OCI-LY3 (cell line): ENCODE data around the gene ADGRA3.

Source experiments
- H2AFZ ChIP-seq: fragments of 200-600, 300-600 bp; shearing (Covaris generic); 2 replicates; pipeline ENCODE4 v1.6.0; 2014; ENCODE audit warnings: antibody characterized with exemption, low read depth, low read length
- H3K27ac ChIP-seq: fragments of 200-600, 300-600 bp; sonication (generic); 2 replicates; pipeline ENCODE4 v1.5.1; 2014; ENCODE audit warnings: mild to moderate bottlenecking, low read length, moderate library complexity, mixed read lengths
- H3K27me3 ChIP-seq: fragments of 200-600, 300-600 bp; sonication (generic); 2 replicates; pipeline ENCODE4 v1.6.1; 2014; ENCODE audit warnings: low read depth, low read length, mixed read lengths
- H3K36me3 ChIP-seq: fragments of 200-600, 300-600 bp; sonication (generic); replicated peaks from 2 replicates; pipeline ENCODE3; 2014; ENCODE audit warnings: low read depth, low read length, mixed read lengths
- H3K4me1 ChIP-seq: fragments of 300-600, 200-600 bp; sonication (generic); 2 replicates; pipeline ENCODE4 v1.6.1; 2014; ENCODE audit warnings: low read length, mixed read lengths
- H3K4me2 ChIP-seq: fragments of 200-600, 300-600 bp; sonication (generic); 2 replicates; pipeline ENCODE4 v1.6.1; 2014; ENCODE audit warnings: low read length, mixed read lengths
- H3K4me3 ChIP-seq: fragments of 300-600, 200-600 bp; sonication (generic); 2 replicates; pipeline ENCODE4 v1.5.1; 2014; ENCODE audit warnings: antibody characterized with exemption, mild to moderate bottlenecking, low read length, moderate library complexity
- H3K79me2 ChIP-seq: fragments of 300-600, 200-600 bp; shearing (Covaris generic); 2 replicates; pipeline ENCODE4 v1.6.1; 2014; ENCODE audit warnings: mild to moderate bottlenecking, low read length, mixed read lengths
- H3K9ac ChIP-seq: fragments of 300-600, 200-600 bp; shearing (Covaris generic); 2 replicates; pipeline ENCODE4 v1.6.0; 2014; ENCODE audit warnings: mild to moderate bottlenecking, low read length, moderate library complexity
- H3K9me3 ChIP-seq: fragments of 200-600, 300-600 bp; shearing (Covaris generic); 2 replicates; pipeline ENCODE4 v1.6.1; 2014; ENCODE audit warnings: low read length, mixed read lengths; ENCODE audit not compliant: insufficient read depth
- H4K20me1 ChIP-seq: fragments of 200-600, 300-600 bp; sonication (generic); 2 replicates; pipeline ENCODE4 v1.6.1; 2016; ENCODE audit warnings: low read length, mixed read lengths; ENCODE audit not compliant: insufficient read depth
- CTCF ChIP-seq: fragments of 200-600, 300-600 bp; sonication (generic); IDR thresholded peaks from 2 replicates; pipeline ENCODE4 v1.5.1; 2014; ENCODE audit warnings: antibody characterized with exemption, low read length, low read depth
- EZH2phosphoT487 ChIP-seq: fragments of 200-600 bp; shearing (Covaris generic); IDR thresholded peaks from 2 replicates; pipeline ENCODE4 v1.6.1; 2018; ENCODE audit warnings: antibody characterized with exemption, mixed run types, low read depth

The ADGRA3 gene

GRCh38 chr4:22398671-22399070 lies 117.2 kb downstream of the ADGRA3 start:
- Histone ChIP-seq H3K4me2 (no peak overlapping the region), H3K79me2 (no peaks in the 10 kb centered on the region), H3K9ac (no peak overlapping the region), H3K9me3 (no peaks in the 10 kb centered on the region), H3K27me3 (no peaks in the 10 kb centered on the region), H3K4me3 (no peak overlapping the region), H3K27ac (no peak overlapping the region), H2AFZ (no peak overlapping the region), H4K20me1 (no peaks in the 10 kb centered on the region), H3K36me3 (no peaks in the 10 kb centered on the region), H3K4me1 (no peaks in the 10 kb centered on the region)
- TF ChIP-seq EZH2phosphoT487 (no peak), CTCF (no peak)

- H3K4me2 ChIP-seq = no peak overlapping the region
- no peak overlapping the region for H3K9ac ChIP-seq
- H3K4me3 ChIP-seq = no peak overlapping the region
Observed at GRCh38 chr4:22391551-22391950, 124.3 kb downstream of the ADGRA3 start.

GRCh38 chr4:22389240-22389870 lies 126.5 kb downstream of the ADGRA3 start:
- no peak overlapping the region for H3K9ac ChIP-seq
- no peaks in the 10 kb centered on the region for H4K20me1 ChIP-seq
- H3K4me1 ChIP-seq = no peaks in the 10 kb centered on the region
- H3K27me3 ChIP-seq = no peaks in the 10 kb centered on the region
- H3K4me2 ChIP-seq = peak overlapping the region; percentile 13; the same call in 1 of the 2 replicates
- H3K9me3 ChIP-seq = no peaks in the 10 kb centered on the region
- TF ChIP-seq EZH2phosphoT487 = no peak
- TF ChIP-seq CTCF = peak; percentile 88
- H3K36me3 ChIP-seq = no peaks in the 10 kb centered on the region
- no peak overlapping the region; the same call in 1 of the 2 replicates for H2AFZ ChIP-seq
- H3K27ac ChIP-seq = no peak overlapping the region
- no peak overlapping the region for H3K4me3 ChIP-seq
- no peaks in the 10 kb centered on the region for H3K79me2 ChIP-seq

More at GRCh38 chr4:22391551-22391950, 124.3 kb downstream of the ADGRA3 start:
- H3K4me1 ChIP-seq = no peaks in the 10 kb centered on the region
- H3K27me3 ChIP-seq = no peaks in the 10 kb centered on the region
- TF ChIP-seq CTCF = no peak
- no peak for TF ChIP-seq EZH2phosphoT487
- no peaks in the 10 kb centered on the region for H3K9me3 ChIP-seq
- H3K79me2 ChIP-seq = no peaks in the 10 kb centered on the region
- H3K27ac ChIP-seq = no peak overlapping the region
- no peaks in the 10 kb centered on the region for H3K36me3 ChIP-seq
- H2AFZ ChIP-seq = no peak overlapping the region
- no peaks in the 10 kb centered on the region for H4K20me1 ChIP-seq

- H3K27ac ChIP-seq = no peak overlapping the region
- H3K4me2 ChIP-seq = no peak overlapping the region
- H4K20me1 ChIP-seq = no peaks in the 10 kb centered on the region
- no peaks in the 10 kb centered on the region for H3K9me3 ChIP-seq
- H3K27me3 ChIP-seq = no peaks in the 10 kb centered on the region
- no peak overlapping the region for H2AFZ ChIP-seq
- no peaks in the 10 kb centered on the region for H3K79me2 ChIP-seq
- no peak overlapping the region for H3K4me3 ChIP-seq
- no peak overlapping the region for H3K9ac ChIP-seq
- no peaks in the 10 kb centered on the region for H3K4me1 ChIP-seq
- TF ChIP-seq CTCF = no peak
- no peak for TF ChIP-seq EZH2phosphoT487
- H3K36me3 ChIP-seq = no peaks in the 10 kb centered on the region
Observed at GRCh38 chr4:22385611-22386011, 130.3 kb downstream of the ADGRA3 start.
